ENCODE data around the gene NRXN3.

NRXN3 gene

GRCh38 chr14:79805636-79806035, 1635.5 kb downstream of the NRXN3 start:
- DNase-seq: no peak

GRCh38 chr14:79809849-79810612, 1639.9 kb downstream of the NRXN3 start:
- DNase-seq: no peak

- no peak for DNase-seq
These were observed 1650.8 kb downstream of the NRXN3 start for GRCh38 chr14:79820866-79821535.

- DNase-seq: no peak
These were observed 1651.9 kb downstream of the NRXN3 start for GRCh38 chr14:79822034-79822433.

- DNase-seq: no peak
These were observed 1654.9 kb downstream of the NRXN3 start for GRCh38 chr14:79825046-79825521.

GRCh38 chr14:79826362-79826761, 1656.2 kb downstream of the NRXN3 start:
- DNase-seq: no peak

- no peak for DNase-seq
These were observed 1659.4 kb downstream of the NRXN3 start for GRCh38 chr14:79829405-79830166.

GRCh38 chr14:79831195-79831892, 1661.2 kb downstream of the NRXN3 start:
- DNase-seq: no peak

GRCh38 chr14:79833781-79834180, 1663.6 kb downstream of the NRXN3 start:
- DNase-seq: no peak

- no peak for DNase-seq
These were observed 1664.7 kb downstream of the NRXN3 start for GRCh38 chr14:79834868-79835267.

GRCh38 chr14:79836577-79836976, 1666.4 kb downstream of the NRXN3 start:
- no peak for DNase-seq

- DNase-seq: no peak
These were observed 1667.5 kb downstream of the NRXN3 start for GRCh38 chr14:79837699-79838098.

GRCh38 chr14:79840103-79840502, 1669.9 kb downstream of the NRXN3 start:
- no peak for DNase-seq

- no peak for DNase-seq
These were observed 1670.7 kb downstream of the NRXN3 start for GRCh38 chr14:79840831-79841230.

GRCh38 chr14:79841433-79841832, 1671.3 kb downstream of the NRXN3 start:
- DNase-seq: no peak

GRCh38 chr14:79842270-79842669, 1672.1 kb downstream of the NRXN3 start:
- no peak for DNase-seq

GRCh38 chr14:79852950-79853744, 1683.0 kb downstream of the NRXN3 start:
- DNase-seq: no peak

GRCh38 chr14:79855789-79856188, 1685.6 kb downstream of the NRXN3 start:
- no peak for DNase-seq

GRCh38 chr14:79856381-79856780, 1686.2 kb downstream of the NRXN3 start:
- no peak for DNase-seq

GRCh38 chr14:79861111-79861510, 1690.9 kb downstream of the NRXN3 start:
- DNase-seq: no peak

GRCh38 chr14:79862045-79862444, 1691.9 kb downstream of the NRXN3 start:
- DNase-seq: no peak

GRCh38 chr14:79871136-79871535, 1701.0 kb downstream of the NRXN3 start:
- DNase-seq: no peak
